Measurements from ENCODE around the gene C11orf86. TPM values are rescaled to one million over a fixed set of nuclear protein-coding genes. Genes with fewer than 3 reads are reported as not detected.
"Not testable (repeated sequence)": the region's sequence is repeated elsewhere in the genome, so short reads cannot be mapped to it uniquely, and the experiment has no call there.

Gene C11orf86
- total and polyA plus RNA-seq, 3 experiments from 2014 or later, result not detected

GRCh38 chr11:67002921-67003411 is 27.9 kb downstream of the C11orf86 start:
- CTCF ChIA-PET, result no interaction called here
- no peaks in the 10 kb centered on the region for H3K36me3 Mint-ChIP-seq

GRCh38 chr11:67005200-67005599 is 30.1 kb downstream of the C11orf86 start:
- H3K36me3 ChIP-seq (ENCODE audit: insufficient read depth, low read length); H3K27me3 ChIP-seq (ENCODE audit: insufficient read depth, low read length, poor library complexity, severe bottlenecking); H3K9me3 ChIP-seq (ENCODE audit: low read length); H3K36me3 Mint-ChIP-seq; H3K9me3 Mint-ChIP-seq; H3K4me1 ChIP-seq (ENCODE audit: insufficient read depth, low read length); DNase-seq; H3K27ac ChIP-seq (ENCODE audit: low read depth, low read length); H3K4me3 ChIP-seq (ENCODE audit: low read length); CTCF ChIA-PET; H3K4me3 Mint-ChIP-seq; H3K4me1 Mint-ChIP-seq; H3K27me3 Mint-ChIP-seq; POLR2A ChIA-PET: not testable (repeated sequence)
- peak overlapping the region in 2 of 8 donors; percentile 24 to 42 for H3K27ac Mint-ChIP-seq

More at GRCh38 chr11:67002921-67003411, 27.9 kb downstream of the C11orf86 start:
- Mint-ChIP-seq H3K4me1 (peaks cover 4 to 9% (median 7%) of the 10 kb centered on the region in 3 donors), H3K27me3 (peaks cover 3 to 5% of the 10 kb centered on the region in 2 donors), H3K27ac (peak overlapping the region in 1 of 8 donors; percentile 64), H3K9me3 (no peaks in the 10 kb centered on the region), H3K4me3 (no peak overlapping the region)
- no peaks in the 10 kb centered on the region for H3K27me3 ChIP-seq (ENCODE audit: insufficient read depth, low read length, poor library complexity, severe bottlenecking)
- no peaks in the 10 kb centered on the region for H3K4me1 ChIP-seq (ENCODE audit: insufficient read depth, low read length)
- no peak overlapping the region for H3K27ac ChIP-seq (ENCODE audit: low read depth, low read length)
- no peak for DNase-seq
- no peaks in the 10 kb centered on the region for H3K9me3 ChIP-seq (ENCODE audit: low read length)
- H3K36me3 ChIP-seq (ENCODE audit: insufficient read depth, low read length), result no peaks in the 10 kb centered on the region
- POLR2A ChIA-PET, result no interaction called here
- H3K4me3 ChIP-seq (ENCODE audit: low read length), result no peak overlapping the region

- no peaks in the 10 kb centered on the region for H3K9me3 Mint-ChIP-seq
- H3K27me3 ChIP-seq (ENCODE audit: insufficient read depth, low read length, poor library complexity, severe bottlenecking), result no peaks in the 10 kb centered on the region
- no peak overlapping the region for H3K27ac ChIP-seq (ENCODE audit: low read depth, low read length)
- no peaks in the 10 kb centered on the region for H3K36me3 Mint-ChIP-seq
- H3K36me3 ChIP-seq (ENCODE audit: insufficient read depth, low read length), result no peaks in the 10 kb centered on the region
- ChIA-PET POLR2A (no interaction called here), CTCF (no interaction called here)
- peaks cover 4 to 9% (median 7%) of the 10 kb centered on the region in 3 donors for H3K4me1 Mint-ChIP-seq
- H3K27me3 Mint-ChIP-seq, result peaks cover 0 to 3% of the 10 kb centered on the region in 2 donors
- peak overlapping the region in 1 of 8 donors; percentile 35 for H3K27ac Mint-ChIP-seq
- no peak overlapping the region for H3K4me3 Mint-ChIP-seq
- no peak for DNase-seq
- H3K4me3 ChIP-seq (ENCODE audit: low read length), result no peak overlapping the region
- H3K9me3 ChIP-seq (ENCODE audit: low read length), result no peaks in the 10 kb centered on the region
- no peaks in the 10 kb centered on the region for H3K4me1 ChIP-seq (ENCODE audit: insufficient read depth, low read length)
These were observed 31.2 kb downstream of the C11orf86 start for GRCh38 chr11:67006029-67006884.

- Histone ChIP-seq H3K9me3 (ENCODE audit: low read length) (no peaks in the 10 kb centered on the region), H3K4me1 (ENCODE audit: insufficient read depth, low read length) (no peaks in the 10 kb centered on the region), H3K27ac (ENCODE audit: low read depth, low read length) (no peak overlapping the region), H3K27me3 (ENCODE audit: insufficient read depth, low read length, poor library complexity, severe bottlenecking) (no peaks in the 10 kb centered on the region), H3K4me3 (ENCODE audit: low read length) (no peak overlapping the region), H3K36me3 (ENCODE audit: insufficient read depth, low read length) (no peaks in the 10 kb centered on the region)
- no peak overlapping the region for H3K4me3 Mint-ChIP-seq
- ChIA-PET CTCF (no interaction called here), POLR2A (no interaction called here)
- peaks cover 0 to 3% of the 10 kb centered on the region in 2 donors for H3K27me3 Mint-ChIP-seq
- no peaks in the 10 kb centered on the region for H3K9me3 Mint-ChIP-seq
- no peaks in the 10 kb centered on the region for H3K36me3 Mint-ChIP-seq
- no peak overlapping the region for H3K27ac Mint-ChIP-seq
- peaks cover 4 to 9% (median 7%) of the 10 kb centered on the region in 3 donors for H3K4me1 Mint-ChIP-seq
- no peak for DNase-seq
These were observed 32.0 kb downstream of the C11orf86 start for GRCh38 chr11:67007126-67007525.

- Mint-ChIP-seq H3K27ac (no peak overlapping the region), H3K4me1 (peaks cover 4 to 7% (median 6%) of the 10 kb centered on the region in 3 donors), H3K4me3 (no peak overlapping the region), H3K27me3 (peaks cover 0 to 6% of the 10 kb centered on the region in 2 donors), H3K36me3 (no peaks in the 10 kb centered on the region), H3K9me3 (no peaks in the 10 kb centered on the region)
- Histone ChIP-seq H3K36me3 (ENCODE audit: insufficient read depth, low read length) (no peaks in the 10 kb centered on the region), H3K27me3 (ENCODE audit: insufficient read depth, low read length, poor library complexity, severe bottlenecking) (no peaks in the 10 kb centered on the region), H3K4me3 (ENCODE audit: low read length) (no peak overlapping the region), H3K4me1 (ENCODE audit: insufficient read depth, low read length) (no peaks in the 10 kb centered on the region), H3K9me3 (ENCODE audit: low read length) (no peaks in the 10 kb centered on the region), H3K27ac (ENCODE audit: low read depth, low read length) (no peak overlapping the region)
- DNase-seq, result no peak
- CTCF ChIA-PET, result no interaction called here
- POLR2A ChIA-PET, result no interaction called here
These were observed 35.3 kb downstream of the C11orf86 start for GRCh38 chr11:67010296-67010905.

- Histone ChIP-seq H3K9me3 (ENCODE audit: low read length) (no peaks in the 10 kb centered on the region), H3K27me3 (ENCODE audit: insufficient read depth, low read length, poor library complexity, severe bottlenecking) (no peaks in the 10 kb centered on the region), H3K4me3 (ENCODE audit: low read length) (no peak overlapping the region), H3K36me3 (ENCODE audit: insufficient read depth, low read length) (no peaks in the 10 kb centered on the region), H3K4me1 (ENCODE audit: insufficient read depth, low read length) (no peaks in the 10 kb centered on the region), H3K27ac (ENCODE audit: low read depth, low read length) (no peak overlapping the region)
- ChIA-PET CTCF (no interaction called here), POLR2A (no interaction called here)
- Mint-ChIP-seq H3K36me3 (no peaks in the 10 kb centered on the region), H3K27me3 (peaks cover 5 to 13% of the 10 kb centered on the region in 2 donors), H3K4me1 (no peaks in the 10 kb centered on the region), H3K9me3 (no peaks in the 10 kb centered on the region), H3K27ac (no peak overlapping the region), H3K4me3 (no peak overlapping the region)
- DNase-seq, result no peak
These were observed 38.5 kb downstream of the C11orf86 start for GRCh38 chr11:67013511-67014045.

- DNase-seq, result no peak
- H3K36me3 ChIP-seq (ENCODE audit: insufficient read depth, low read length), result no peaks in the 10 kb centered on the region
- no peaks in the 10 kb centered on the region for H3K9me3 ChIP-seq (ENCODE audit: low read length)
- Mint-ChIP-seq H3K4me1 (no peaks in the 10 kb centered on the region), H3K4me3 (no peak overlapping the region), H3K27me3 (peaks cover 8 to 13% of the 10 kb centered on the region in 2 donors), H3K36me3 (no peaks in the 10 kb centered on the region), H3K9me3 (no peaks in the 10 kb centered on the region), H3K27ac (no peak overlapping the region)
- POLR2A ChIA-PET, result no interaction called here
- no peaks in the 10 kb centered on the region for H3K4me1 ChIP-seq (ENCODE audit: insufficient read depth, low read length)
- no peak overlapping the region for H3K27ac ChIP-seq (ENCODE audit: low read depth, low read length)
- CTCF ChIA-PET, result no interaction called here
- no peaks in the 10 kb centered on the region for H3K27me3 ChIP-seq (ENCODE audit: insufficient read depth, low read length, poor library complexity, severe bottlenecking)
- H3K4me3 ChIP-seq (ENCODE audit: low read length), result no peak overlapping the region
These were observed 39.2 kb downstream of the C11orf86 start for GRCh38 chr11:67014343-67014742.

GRCh38 chr11:67015048-67015447 is 39.9 kb downstream of the C11orf86 start:
- Mint-ChIP-seq H3K9me3 (no peaks in the 10 kb centered on the region), H3K27me3 (peaks cover 8 to 9% of the 10 kb centered on the region in 2 donors), H3K36me3 (no peaks in the 10 kb centered on the region), H3K4me1 (no peaks in the 10 kb centered on the region), H3K27ac (no peak overlapping the region), H3K4me3 (no peak overlapping the region)
- no peak for DNase-seq
- Histone ChIP-seq H3K4me1 (ENCODE audit: insufficient read depth, low read length) (no peaks in the 10 kb centered on the region), H3K27me3 (ENCODE audit: insufficient read depth, low read length, poor library complexity, severe bottlenecking) (no peaks in the 10 kb centered on the region), H3K27ac (ENCODE audit: low read depth, low read length) (no peak overlapping the region), H3K4me3 (ENCODE audit: low read length) (no peak overlapping the region), H3K9me3 (ENCODE audit: low read length) (no peaks in the 10 kb centered on the region), H3K36me3 (ENCODE audit: insufficient read depth, low read length) (no peaks in the 10 kb centered on the region)
- CTCF ChIA-PET, result no interaction called here
- POLR2A ChIA-PET, result no interaction called here

All from CD8-positive, alpha-beta memory T cell (primary cell).